B cell (primary cell): ENCODE data around the gene LPO. TPM values are rescaled to one million over a fixed set of nuclear protein-coding genes. Genes with fewer than 3 reads are reported as not detected.

ENCODE experiments used
- ATAC-seq: fragments of 200-7000 bp; cut with Tn5 transposase; one replicate; pipeline ENCODE4 v1.10.0; 2021; ENCODE audit warnings: low read depth, mild to moderate bottlenecking, moderate number of reproducible peaks, moderate library complexity
- CTCF ChIA-PET: fragments of 350-600 bp; sonication (Branson Sonifier 250); formaldehyde crosslinking; loops from one replicate; lab custom pipeline; 2021; ENCODE audit warnings: antibody characterized with exemption, inconsistent platforms; lab: Charles Lee
- POLR2A ChIA-PET: fragments of 350-600 bp; sonication (Branson Sonifier 250); formaldehyde crosslinking; loops from one replicate; lab custom pipeline; 2021; ENCODE audit warnings: antibody characterized with exemption; lab: Charles Lee
- DNase-seq: peaks from one replicate; pipeline ENCODE4 v3.0.0; 2013
- H2AFZ ChIP-seq: 2 replicates; pipeline ENCODE4 v1.6.1; 2012; ENCODE audit warnings: mild to moderate bottlenecking, low read depth, low read length; ENCODE audit not compliant: insufficient read depth, poor library complexity, severe bottlenecking
- H3K27ac ChIP-seq, 2 donors: 1 replicate in 1 of 2; 2 replicates in 1 of 2; pipeline ENCODE4 v1.5.1; 2012 to 2013; ENCODE audit warnings: low read length in 2 of 2, mild to moderate bottlenecking in 2 of 2, moderate library complexity in 1 of 2
- H3K27me3 ChIP-seq, 4 experiments: fragments of 200-600 bp in 1 of 4; sonication (generic) in 1 of 4; replicated peaks in 1 of 4; 1 replicate in 2 of 4; 2 replicates in 2 of 4; pipeline versions ENCODE4 v1.6.1 to v1.7.0; 2013 to 2016; ENCODE audit warnings: low read length in 3 of 4, mild to moderate bottlenecking in 2 of 4, mixed read lengths in 1 of 4, moderate library complexity in 1 of 4; ENCODE audit not compliant: insufficient read depth in 4 of 4, control insufficient read depth in 3 of 4; ENCODE audit errors: control extremely low read depth in 1 of 4
- H3K36me3 ChIP-seq, 2 experiments: replicated peaks in 1 of 2; 1 replicate in 1 of 2; 2 replicates in 1 of 2; pipeline versions ENCODE4 v1.6.1 to v1.7.1; 2013; ENCODE audit warnings: low read length in 1 of 2; ENCODE audit not compliant: insufficient read depth in 2 of 2, control insufficient read depth in 1 of 2; ENCODE audit errors: control extremely low read depth in 1 of 2, extremely low read depth in 1 of 2
- H3K4me1 ChIP-seq, 2 donors: fragments of 200-600 bp in 1 of 2; sonication (generic) in 1 of 2; 1 replicate in 1 of 2; 2 replicates in 1 of 2; pipeline versions ENCODE4 v1.5.1 to v1.6.1; 2013 to 2017; ENCODE audit warnings: low read length in 2 of 2; ENCODE audit not compliant: control insufficient read depth in 2 of 2, insufficient read depth in 2 of 2
- H3K4me2 ChIP-seq: replicated peaks from 2 replicates; pipeline ENCODE3; 2012; ENCODE audit warnings: mild to moderate bottlenecking, low read depth, low read length; ENCODE audit not compliant: poor library complexity, severe bottlenecking
- H3K4me3 ChIP-seq, 5 experiments: fragments of 200-600 bp in 1 of 5; sonication (generic) in 1 of 5; 1 replicate in 3 of 5; 2 replicates in 2 of 5; pipeline versions ENCODE4 v1.5.1 to v1.7.0; 2011 to 2016; ENCODE audit warnings: low read length in 4 of 5, mild to moderate bottlenecking in 4 of 5, low read depth in 2 of 5, control low read depth in 1 of 5, moderate library complexity in 1 of 5; ENCODE audit not compliant: insufficient read depth in 1 of 5; ENCODE audit errors: control extremely low read depth in 1 of 5, extremely low read depth in 1 of 5
- H3K79me2 ChIP-seq: fragments of 200-600 bp; sonication (generic); one replicate; pipeline ENCODE4 v1.6.0; 2016; ENCODE audit warnings: low read length; ENCODE audit not compliant: control insufficient read depth, insufficient read depth
- H3K9ac ChIP-seq: fragments of 200-600 bp; sonication (generic); 2 replicates; pipeline ENCODE4 v1.6.1; 2017; ENCODE audit warnings: mild to moderate bottlenecking, low read length, moderate library complexity
- H3K9me3 ChIP-seq, 3 donors: one replicate each; pipeline versions ENCODE4 v1.6.1 to v1.7.1; 2013; ENCODE audit warnings: low read length in 2 of 3; ENCODE audit not compliant: control insufficient read depth in 2 of 3, insufficient read depth in 1 of 3; ENCODE audit errors: control extremely low read depth in 1 of 3
- H4K20me1 ChIP-seq: 2 replicates; pipeline ENCODE4 v1.6.0; 2012; ENCODE audit warnings: mild to moderate bottlenecking, low read length; ENCODE audit not compliant: insufficient read depth, control insufficient read depth, poor library complexity, severe bottlenecking
- H3K27ac Mint-ChIP-seq: one replicate; pipeline ENCODE4 v1.8.0; 2021; ENCODE audit warnings: mixed read lengths
- H3K27me3 Mint-ChIP-seq: one replicate; pipeline ENCODE4 v1.8.0; 2021; ENCODE audit warnings: mixed read lengths
- H3K4me1 Mint-ChIP-seq: one replicate; pipeline ENCODE4 v1.8.0; 2021; ENCODE audit warnings: mixed read lengths
- H3K4me3 Mint-ChIP-seq: one replicate; pipeline ENCODE4 v1.8.0; 2021; ENCODE audit warnings: mixed read lengths
- H3K9me3 Mint-ChIP-seq: one replicate; pipeline ENCODE4 v1.8.0; 2022; ENCODE audit warnings: mixed read lengths; ENCODE audit not compliant: insufficient read depth
- EZH2 ChIP-seq: IDR thresholded peaks from 2 replicates; pipeline ENCODE4 v1.6.1; 2012; ENCODE audit warnings: borderline replicate concordance, low read depth, mild to moderate bottlenecking, moderate library complexity, low read length; ENCODE audit not compliant: insufficient read depth, poor library complexity, severe bottlenecking
- WGBS: methylation state at CpG from one replicate; pipeline ENCODE4 v1.1.5; 2013; ENCODE audit warnings: missing lambda C conversion rate; ENCODE audit not compliant: insufficient coverage; 5-methylcytosine and 5-hydroxymethylcytosine counted together
- intact Hi-C: fragments of 100-400 bp; cut with micrococcal nuclease; formaldehyde crosslinking; loops from one replicate; pipeline ENCODE4 v1.10.0; 2022
- polyA plus RNA-seq: library from polyadenylated mRNA; depleted of rRNA; stranded (reverse); fragments of >200 nt; gene quantifications from 2 replicates; pipeline ENCODE4 v1.2.3, GENCODE V29; 2012
- total RNA-seq, 2 donors: library from RNA; stranded (reverse); fragments of 120-200 nt in 1 of 2; gene quantifications; 1 replicate in 1 of 2; 2 replicates in 1 of 2; pipeline versions ENCODE4 v1.2.3 to v1.2.4, GENCODE V29; 2013 to 2022
- TF ChIP-seq, protein P1 (sequence below): fragments of 200-600 bp; IDR thresholded peaks from one replicate; pipeline ENCODE4 v1.8.0; 2022; ENCODE audit warnings: antibody characterized with exemption, mild to moderate bottlenecking

The LPO gene
- total and polyA plus RNA-seq, 2 donors (not counting 1 experiment from before 2014, with no cell fraction given), result not detected

DNA sequence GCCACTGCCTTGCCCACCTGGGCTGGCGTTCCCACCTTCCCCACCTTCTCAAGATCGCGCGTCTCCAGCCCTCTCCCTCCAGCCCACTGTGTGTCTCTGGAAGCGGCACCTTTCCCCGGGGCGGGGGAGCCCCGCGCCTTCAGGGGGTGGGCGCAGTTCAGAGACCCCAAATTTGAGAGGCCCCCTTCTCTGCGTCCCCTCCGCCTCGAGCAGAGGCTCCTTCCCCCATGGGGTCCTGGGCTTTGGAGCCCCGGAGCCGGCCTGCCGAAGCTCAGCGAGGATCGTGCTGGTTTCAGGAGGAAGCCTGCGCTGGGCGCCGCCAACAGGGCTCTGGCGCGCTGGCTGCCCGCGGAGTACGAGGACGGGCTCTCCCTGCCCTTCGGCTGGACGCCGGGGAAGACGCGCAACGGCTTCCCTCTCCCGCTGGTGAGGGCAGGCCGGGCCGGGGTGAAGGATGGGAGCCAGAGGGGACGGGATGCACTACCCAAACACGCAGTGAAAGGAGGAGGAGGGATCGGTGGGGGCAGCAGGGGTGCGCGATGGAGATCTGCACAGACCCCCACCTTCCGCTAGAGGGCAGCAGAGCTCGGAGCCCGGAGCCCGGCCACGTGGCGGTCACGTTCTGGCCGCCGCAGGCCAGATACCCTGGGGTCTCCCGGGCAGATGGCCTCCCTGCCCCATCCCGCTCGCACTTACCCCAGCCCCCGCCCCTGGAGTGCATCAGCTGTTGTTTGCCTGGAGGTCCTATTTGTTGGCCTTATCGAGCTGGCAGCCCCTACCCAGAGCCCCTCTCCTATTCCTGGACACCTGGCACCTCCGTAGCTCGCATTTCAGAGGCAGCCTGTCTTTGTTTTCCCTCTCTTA, 11.1 kb downstream of the LPO start:
- H3K27me3 Mint-ChIP-seq, result peaks cover 17% of the 10 kb centered on the region
- DNase-seq (peak; percentile 87), ATAC-seq (peak; percentile 98)
- ChIA-PET POLR2A (interaction anchor here (0.5 to 1.2 kb wide), 4 partner anchors 96 to 400 kb away, joined by 4 read pairs; partner anchors contain the start of genes MRPS23 and SUPT4H1), CTCF (interaction anchor here (0.6 to 8.4 kb wide), 30 partner anchors 9 to 296 kb away, joined by 3 to 58 read pairs (median 6); partner anchors contain the start of genes HSF5, LPO, MKS1 and RNF43)
- H3K36me3 ChIP-seq, result no peaks in the 10 kb centered on the region
- H3K9me3 ChIP-seq, result no peaks in the 10 kb centered on the region
- peak overlapping the region in 4 of 5 experiments; percentile 60 to 66 (median 62) for H3K4me3 ChIP-seq
- no peak overlapping the region for H3K27ac ChIP-seq
- H3K9ac ChIP-seq, result peak overlapping the region; percentile 67
- intact Hi-C loops, result loop anchor here (1.0 kb wide), 4 partner anchors 16 to 168 kb away; partner anchors contain the start of genes MKS1 and RNF43
- peak overlapping the region; percentile 68 for H3K27ac Mint-ChIP-seq
- H3K4me1 Mint-ChIP-seq, result peaks cover 19% of the 10 kb centered on the region
- TF ChIP-seq, protein P1, sequence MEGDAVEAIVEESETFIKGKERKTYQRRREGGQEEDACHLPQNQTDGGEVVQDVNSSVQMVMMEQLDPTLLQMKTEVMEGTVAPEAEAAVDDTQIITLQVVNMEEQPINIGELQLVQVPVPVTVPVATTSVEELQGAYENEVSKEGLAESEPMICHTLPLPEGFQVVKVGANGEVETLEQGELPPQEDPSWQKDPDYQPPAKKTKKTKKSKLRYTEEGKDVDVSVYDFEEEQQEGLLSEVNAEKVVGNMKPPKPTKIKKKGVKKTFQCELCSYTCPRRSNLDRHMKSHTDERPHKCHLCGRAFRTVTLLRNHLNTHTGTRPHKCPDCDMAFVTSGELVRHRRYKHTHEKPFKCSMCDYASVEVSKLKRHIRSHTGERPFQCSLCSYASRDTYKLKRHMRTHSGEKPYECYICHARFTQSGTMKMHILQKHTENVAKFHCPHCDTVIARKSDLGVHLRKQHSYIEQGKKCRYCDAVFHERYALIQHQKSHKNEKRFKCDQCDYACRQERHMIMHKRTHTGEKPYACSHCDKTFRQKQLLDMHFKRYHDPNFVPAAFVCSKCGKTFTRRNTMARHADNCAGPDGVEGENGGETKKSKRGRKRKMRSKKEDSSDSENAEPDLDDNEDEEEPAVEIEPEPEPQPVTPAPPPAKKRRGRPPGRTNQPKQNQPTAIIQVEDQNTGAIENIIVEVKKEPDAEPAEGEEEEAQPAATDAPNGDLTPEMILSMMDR, result peak; percentile 99
- no peak for TF ChIP-seq EZH2
- peaks cover 14 to 18% of the 10 kb centered on the region in 2 donors for H3K4me1 ChIP-seq
- peak overlapping the region; percentile 88 for H3K4me2 ChIP-seq
- no peaks in the 10 kb centered on the region for H4K20me1 ChIP-seq
- no peaks in the 10 kb centered on the region for H3K79me2 ChIP-seq
- H3K4me3 Mint-ChIP-seq, result peak overlapping the region; percentile 92
- peaks cover 0 to 36% (median 8%) of the 10 kb centered on the region in 4 experiments for H3K27me3 ChIP-seq
- peak overlapping the region; percentile 93 for H2AFZ ChIP-seq
- 6% methylated on average over 55 of the region's 57 CpGs for WGBS
- H3K9me3 Mint-ChIP-seq, result no peaks in the 10 kb centered on the region
